HepG2 (cell line): ENCODE results near the gene TXNRD3. TPM values are rescaled to one million over a fixed set of nuclear protein-coding genes. Genes with fewer than 3 reads are reported as not detected.

Source experiments
- ARID3A ChIP-seq: IDR thresholded peaks from 2 replicates; pipeline ENCODE4 v1.6.1; 2012; ENCODE audit warnings: low read depth, low read length, improper control_type of control experiment
- BRD4 ChIP-seq: sonication (generic); formaldehyde crosslinking; IDR thresholded peaks from 2 replicates; pipeline ENCODE4 v1.4.0; 2020; ENCODE audit warnings: missing genetic modification reagents
- CBX2 ChIP-seq, 2 experiments: fragments of 200-600 bp in 1 of 2; sonication (generic); formaldehyde crosslinking in 1 of 2; IDR thresholded peaks; 2 replicates each; pipeline versions ENCODE4 v1.7.0 to v1.8.1; 2018 to 2022; ENCODE audit warnings: low read depth in 2 of 2, low read length in 1 of 2, mild to moderate bottlenecking in 1 of 2, missing genetic modification reagents in 1 of 2
- CSRNP1 ChIP-seq: sonication (generic); formaldehyde crosslinking; IDR thresholded peaks from 2 replicates; pipeline ENCODE4 v1.8.1; 2023; ENCODE audit warnings: mild to moderate bottlenecking, missing genetic modification reagents
- GTF2F1 ChIP-seq: fragments of 150-350 bp; IDR thresholded peaks from 2 replicates; pipeline ENCODE4 v1.6.1; 2014; ENCODE audit warnings: low read length
- HNF4A ChIP-seq: sonication (generic); formaldehyde crosslinking; IDR thresholded peaks from 2 replicates; pipeline ENCODE4 v1.4.0; 2020; ENCODE audit warnings: missing genetic modification reagents
- MEIS2 ChIP-seq: sonication (generic); formaldehyde crosslinking; IDR thresholded peaks from 2 replicates; pipeline ENCODE4 v1.9.0; 2021; ENCODE audit warnings: mild to moderate bottlenecking, missing genetic modification reagents
- ONECUT2 ChIP-seq: sonication (generic); formaldehyde crosslinking; IDR thresholded peaks from 2 replicates; pipeline ENCODE4 v1.4.0; 2020; ENCODE audit warnings: missing genetic modification reagents
- TAF1 ChIP-seq: sonication (generic); formaldehyde crosslinking; IDR thresholded peaks from 2 replicates; pipeline ENCODE4 v1.4.0; 2020; ENCODE audit warnings: missing genetic modification reagents
- TEAD3 ChIP-seq: optimal IDR thresholded peaks from 2 replicates; pipeline ENCODE3; 2016; ENCODE audit warnings: borderline replicate concordance
- YY1 ChIP-seq: IDR thresholded peaks from 2 replicates; pipeline ENCODE4 v1.6.1; 2011; ENCODE audit warnings: low read length, low read depth, moderate library complexity, mild to moderate bottlenecking; ENCODE audit not compliant: insufficient read depth, insufficient replicate concordance
- ZC3H4 ChIP-seq: sonication (generic); formaldehyde crosslinking; IDR thresholded peaks from 2 replicates; pipeline ENCODE4 v1.4.0; 2020; ENCODE audit warnings: missing genetic modification reagents, borderline replicate concordance
- ZKSCAN5 ChIP-seq: sonication (generic); formaldehyde crosslinking; IDR thresholded peaks from 2 replicates; pipeline ENCODE4 v1.5.1; 2020; ENCODE audit warnings: mild to moderate bottlenecking, missing genetic modification reagents
- ZNF281 ChIP-seq: sonication (generic); formaldehyde crosslinking; IDR thresholded peaks from 2 replicates; pipeline ENCODE4 v1.4.0; 2020; ENCODE audit warnings: missing genetic modification reagents, borderline replicate concordance
- ZNF414 ChIP-seq: sonication (generic); formaldehyde crosslinking; IDR thresholded peaks from 2 replicates; pipeline ENCODE4 v1.5.0; 2020; ENCODE audit warnings: missing genetic modification reagents
- ZNF619 ChIP-seq: sonication (generic); formaldehyde crosslinking; IDR thresholded peaks from 2 replicates; pipeline ENCODE4 v1.4.0; 2020; ENCODE audit warnings: mild to moderate bottlenecking, missing genetic modification reagents
- ZNF710 ChIP-seq: sonication (generic); formaldehyde crosslinking; IDR thresholded peaks from 2 replicates; pipeline ENCODE4 v1.5.0; 2020; ENCODE audit warnings: mild to moderate bottlenecking, missing genetic modification reagents, borderline replicate concordance
- polyA plus RNA-seq, 8 experiments: library from polyadenylated mRNA; depleted of rRNA in 3 of 8; stranded (reverse) in 7 of 8; unstranded in 1 of 8; fragments of >200 nt; fragmentation: Illumina TruSeq in 4 of 8; extraction: Trizol in 4 of 8; gene quantifications; 2 replicates each; pipeline versions ENCODE4 v1.2.1 to v1.2.3, GENCODE V29; 2011 to 2016; ENCODE audit warnings: low read depth in 4 of 8, missing spikeins in 1 of 8, mixed read lengths in 1 of 8; ENCODE audit not compliant: insufficient read depth in 1 of 8
- total RNA-seq, 5 experiments: library from RNA; depleted of rRNA; stranded (reverse); fragments of >200 nt; fragmentation: Illumina TruSeq; extraction: Trizol; gene quantifications; 2 replicates each; pipeline ENCODE4 v1.2.3, GENCODE V29; 2016; ENCODE audit warnings: low read depth in 1 of 5

The TXNRD3 gene
- total and polyA plus RNA-seq, 2 of the 13 experiments (the other 11 are each of a cell fraction or from before 2014, with no cell fraction given), result 4.8 to 20.7 TPM

GRCh38 chr3:126703512-126704493 is 48.9 kb upstream of the TXNRD3 start, which contains the start of gene CHCHD6 (continued):
- no peak for TF ChIP-seq MEIS2 (CRISPR knock-in tag)
- TF ChIP-seq CBX2 (IDR thresholded peaks at IDR 0.05; ENCODE audit: low read depth, low read length), result no peak
- no peak for TF ChIP-seq CBX2 (CRISPR knock-in tag; IDR thresholded peaks at IDR 0.05; ENCODE audit: low read depth)
- TF ChIP-seq ZNF619 (CRISPR knock-in tag), result peak; percentile 90
- TF ChIP-seq YY1, result peak; percentile 59
- no peak; the same call in 1 of the 2 replicates for TF ChIP-seq ZNF281 (CRISPR knock-in tag)
- TF ChIP-seq CSRNP1 (CRISPR knock-in tag), result 0 out of 2 replicates have a peak, but pooled peaks have one; percentile 10
- no peak for TF ChIP-seq GTF2F1
- TF ChIP-seq ONECUT2, result no peak
- TF ChIP-seq TAF1 (CRISPR knock-in tag), result peak; percentile 35
- no peak for TF ChIP-seq ARID3A
- TF ChIP-seq ZC3H4 (CRISPR knock-in tag), result no peak
- TF ChIP-seq TEAD3 (CRISPR knock-in tag), result peak; percentile 63
- 0 out of 2 replicates have a peak, but pooled peaks have one; percentile 68 for TF ChIP-seq ZNF414 (CRISPR knock-in tag)
- TF ChIP-seq ZNF710 (CRISPR knock-in tag), result no peak
- no peak for TF ChIP-seq ZKSCAN5
- TF ChIP-seq HNF4A (CRISPR knock-in tag), result 0 out of 2 replicates have a peak, but pooled peaks have one; percentile 10
- no peak for TF ChIP-seq BRD4 (CRISPR knock-in tag)
